Sciatic nerve (tissue), 2 donors: ENCODE results near the gene AKTIP. TPM values are rescaled to one million over a fixed set of nuclear protein-coding genes. Genes with fewer than 3 reads are reported as not detected.

Source experiments
- ATAC-seq: fragments of 200-7000 bp; cut with Tn5 transposase; one replicate; pipeline ENCODE4 v1.9.1; 2020; ENCODE audit warnings: mild to moderate bottlenecking, moderate library complexity
- DNase-seq: peaks from one replicate; pipeline ENCODE4 v3.0.0-alpha.2; 2020; ENCODE audit warnings: low spot score
- intact Hi-C: fragments of 100-400 bp; cut with DNase I; formaldehyde crosslinking; loops from one replicate; pipeline ENCODE4 v1.14.2; 2022
- total RNA-seq: library from RNA; stranded (reverse); fragmentation: NEBNext Ultra II Directional; extraction: Animal tissue kit (Norgen Biotek cat#: 25700); gene quantifications from one replicate; pipeline ENCODE4 v1.2.1, GENCODE V29; 2021
- donor health status: DM: no; HTN: no; CAD: no.
- donor health status: DM: no; HTN: no; CAD: no.

AKTIP gene
- total RNA-seq, 1 donor from 2014 or later, result 42.8 TPM

DNA sequence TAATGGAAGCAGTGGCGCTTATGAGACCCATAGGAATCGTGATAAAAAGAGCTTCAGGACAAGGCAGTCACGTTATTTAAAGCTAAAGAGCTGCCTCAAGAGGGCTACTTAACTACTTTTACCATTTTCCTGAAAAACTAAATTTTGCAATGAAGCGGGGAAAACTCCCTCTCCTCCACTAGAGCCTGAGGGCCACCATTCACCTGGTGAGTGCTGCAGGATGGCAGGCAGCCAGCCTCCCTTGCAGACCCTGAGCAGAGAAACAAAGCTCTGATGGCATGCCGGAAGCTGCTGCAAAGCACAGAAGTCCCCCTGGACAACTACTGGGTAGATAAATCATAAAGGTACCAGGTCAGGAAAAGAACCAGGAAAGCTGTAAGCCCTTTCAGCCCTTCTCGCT, 8.4 kb downstream of the AKTIP start:
- DNase-seq (no peak), ATAC-seq (no peak)
- intact Hi-C loops, result no loop called here

DNA sequence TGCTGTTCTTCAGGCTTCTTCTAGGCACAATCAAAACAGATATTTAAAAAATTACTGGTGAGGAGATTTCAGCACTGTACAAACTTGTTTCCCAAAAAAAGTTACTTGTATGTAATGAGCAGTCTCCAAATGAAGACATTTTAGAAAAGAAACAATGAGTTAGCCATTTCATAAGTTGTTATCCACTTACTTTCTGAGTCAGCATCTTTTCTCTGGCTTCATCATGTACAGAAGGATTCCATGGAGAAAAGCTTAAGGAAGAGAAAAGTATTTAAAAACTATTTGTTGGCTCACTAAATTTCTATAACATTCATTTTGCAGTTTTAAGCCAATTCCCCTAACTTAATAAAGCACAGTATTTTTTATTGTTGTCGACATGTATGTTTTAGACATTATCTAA, 10.5 kb downstream of the AKTIP start:
- ATAC-seq (no peak), DNase-seq (no peak)
- intact Hi-C loops, result no loop called here

DNA sequence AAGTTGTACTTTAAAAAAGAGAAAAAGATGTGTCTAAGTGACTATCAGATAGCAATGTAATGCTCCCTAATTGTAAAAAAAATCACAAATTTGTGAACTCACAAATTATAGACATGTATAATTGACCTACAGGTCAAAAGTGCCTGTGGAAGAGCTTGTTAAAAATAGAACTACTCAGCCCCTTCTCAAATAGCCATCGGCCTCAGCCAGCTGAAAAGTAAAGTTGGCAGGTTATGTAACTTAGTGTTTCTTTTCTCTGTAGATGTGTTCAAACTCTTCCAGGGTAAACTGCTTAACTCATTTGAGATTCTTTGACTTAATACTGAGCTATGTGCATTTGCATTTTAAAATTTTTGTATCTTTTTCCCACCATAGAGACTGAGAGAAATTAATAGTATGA, 13.3 kb downstream of the AKTIP start:
- intact Hi-C loops, result no loop called here
- DNase-seq (no peak), ATAC-seq (no peak)

DNA sequence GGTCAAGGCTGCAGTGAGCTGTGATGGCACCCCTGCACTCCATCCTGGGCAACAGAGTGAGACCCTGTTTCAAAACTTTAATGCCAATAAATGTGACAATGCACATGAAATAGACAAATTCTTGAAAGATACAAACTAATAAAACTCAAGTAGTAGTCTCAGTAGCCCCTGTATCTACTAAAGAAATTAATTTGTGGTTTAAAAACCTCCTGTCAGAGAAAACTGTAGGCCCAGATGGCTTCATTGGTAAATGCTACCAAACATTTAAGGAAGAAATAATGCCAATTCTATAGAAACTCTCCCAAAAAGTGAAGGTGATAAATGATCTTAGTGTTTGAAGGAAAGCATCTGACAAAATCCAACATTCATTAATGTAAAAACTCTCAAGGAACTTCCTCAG, 16.8 kb downstream of the AKTIP start:
- DNase-seq (no peak), ATAC-seq (no peak)
- intact Hi-C loops, result no loop called here

DNA sequence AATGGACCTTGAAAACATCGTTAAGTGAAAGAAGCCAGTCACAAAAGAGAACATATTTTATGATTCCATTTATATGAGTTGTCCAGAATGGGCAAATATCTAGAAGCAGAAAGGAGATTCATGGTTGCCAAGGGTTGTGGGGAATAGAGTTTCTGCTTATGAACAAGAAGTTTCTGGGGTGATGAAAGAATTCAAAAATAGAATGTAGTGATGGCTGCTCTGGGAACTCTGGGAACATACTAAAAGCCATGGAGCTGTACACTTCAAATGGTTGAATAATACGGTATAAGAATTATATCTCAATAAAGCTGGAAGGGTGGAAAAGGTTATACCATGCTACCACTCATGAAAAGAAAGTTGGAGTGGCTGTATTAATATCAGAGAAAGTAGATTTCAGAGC, 18.5 kb downstream of the AKTIP start:
- DNase-seq, result no peak
- ATAC-seq, result no peak
- intact Hi-C loops, result no loop called here

DNA sequence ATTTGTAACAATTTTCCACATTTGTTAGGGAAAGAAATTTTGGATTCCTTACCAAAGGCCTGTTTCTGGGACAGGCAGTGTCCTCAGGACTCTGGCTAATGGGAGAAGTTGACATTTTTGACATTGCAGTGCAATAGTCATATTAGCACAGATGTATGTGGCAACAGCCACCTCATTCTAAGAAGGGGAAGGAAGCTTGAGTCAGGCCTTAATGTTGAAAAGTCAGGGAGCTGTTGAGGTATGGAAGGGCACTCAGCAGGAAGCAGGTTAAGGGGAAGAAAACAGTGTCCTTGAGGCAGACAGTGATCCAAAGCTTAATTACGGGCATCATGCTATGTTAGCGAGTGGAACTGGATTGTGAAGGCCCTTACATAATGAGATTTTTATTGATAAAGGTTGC, 20.9 kb downstream of the AKTIP start:
- no peak for DNase-seq

DNA sequence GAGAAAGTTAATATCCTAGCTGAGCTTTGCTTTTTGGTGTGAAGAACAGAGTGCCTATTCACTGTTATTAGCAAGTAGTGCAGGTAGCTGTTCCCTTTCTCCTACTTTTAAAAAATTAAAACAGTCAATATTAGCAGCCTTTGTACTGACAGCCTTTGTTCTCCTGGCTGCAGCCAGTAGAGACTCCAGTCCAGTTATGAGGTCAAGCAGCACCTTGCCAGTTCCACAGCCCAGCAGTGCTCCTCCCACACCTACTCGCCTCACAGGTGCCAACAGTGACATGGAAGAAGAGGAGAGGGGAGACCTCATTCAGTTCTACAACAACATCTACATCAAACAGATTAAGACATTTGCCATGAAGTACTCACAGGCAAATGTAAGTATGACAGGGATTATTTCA, 22.6 kb downstream of the AKTIP start:
- intact Hi-C loops, result no loop called here
- ATAC-seq, result no peak

More for the DNA sequence above, 20.9 kb downstream of the AKTIP start:
- ATAC-seq, result no peak
- intact Hi-C loops, result no loop called here

DNA sequence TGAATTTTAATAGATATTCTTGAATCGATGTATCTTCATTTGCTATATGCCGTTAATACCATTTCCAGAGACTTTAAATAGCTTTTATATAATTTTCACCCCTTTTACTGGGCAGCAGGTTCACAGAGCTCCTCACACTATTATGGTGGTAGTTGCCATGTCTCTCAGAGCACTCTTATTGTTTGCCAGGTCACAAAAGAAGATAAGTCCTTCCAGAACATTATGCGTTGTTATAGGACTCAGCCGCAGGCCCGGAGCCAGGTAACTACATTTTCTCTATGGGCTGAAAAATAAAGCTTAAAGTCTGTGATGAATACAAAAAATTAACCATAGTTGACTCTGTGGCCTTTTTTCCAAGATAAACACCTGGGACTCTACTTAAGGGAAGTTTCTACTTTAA, 24.0 kb downstream of the AKTIP start:
- intact Hi-C loops, result no loop called here
- no peak for ATAC-seq
- DNase-seq, result no peak

More for the DNA sequence above, 22.6 kb downstream of the AKTIP start:
- DNase-seq, result no peak

DNA sequence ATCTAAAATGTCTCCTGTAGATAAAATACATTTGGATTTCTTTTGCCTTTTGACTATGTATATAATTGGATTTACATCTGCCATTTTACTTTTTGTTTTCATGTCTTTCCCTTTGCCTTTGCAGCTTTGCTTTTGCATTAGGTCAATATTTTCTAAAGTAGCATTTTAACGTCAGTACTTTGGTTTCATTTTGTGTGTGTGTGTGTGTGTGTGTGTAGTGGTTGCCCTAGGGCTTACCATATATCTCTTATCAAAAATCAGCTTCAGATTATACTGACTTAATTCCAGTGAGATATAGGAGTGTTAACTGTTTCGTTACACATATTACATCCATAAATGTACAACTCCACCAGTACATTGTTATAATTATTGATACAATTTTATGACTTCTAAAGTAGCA, 26.1 kb downstream of the AKTIP start:
- intact Hi-C loops, result no loop called here
- ATAC-seq (no peak), DNase-seq (no peak)

DNA sequence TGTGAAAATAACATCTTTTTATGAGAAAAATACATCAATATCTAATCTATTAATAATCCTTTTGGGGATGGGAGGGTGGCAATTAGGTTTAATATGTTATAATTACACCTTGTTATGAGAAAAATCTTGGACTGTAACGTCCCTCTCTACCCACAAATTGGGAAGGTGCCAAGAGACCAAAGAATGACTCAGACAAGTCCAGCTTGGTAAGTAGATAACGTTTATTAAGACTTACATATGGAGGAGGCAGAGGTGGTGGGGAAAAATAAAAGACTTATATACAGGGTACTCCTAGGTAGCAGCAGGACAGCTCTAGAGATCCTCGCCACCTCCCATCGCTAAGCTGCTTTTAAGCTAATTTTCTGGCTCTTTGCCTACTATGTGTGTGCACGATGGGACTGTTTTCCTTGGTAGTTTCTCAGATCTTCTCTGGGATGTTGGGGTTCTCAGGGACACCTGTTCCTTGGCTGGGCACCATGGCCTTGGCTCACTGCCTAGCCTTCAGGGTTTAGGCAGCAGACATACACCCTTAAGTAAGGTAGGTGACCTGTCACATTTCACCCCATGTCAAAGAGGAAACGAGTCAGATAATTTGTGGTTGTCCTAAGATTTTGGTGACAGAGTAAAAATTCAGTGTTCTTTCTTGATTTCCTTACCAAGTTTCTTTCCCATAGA, 37.3 kb downstream of the AKTIP start:
- ATAC-seq (no peak), DNase-seq (no peak)
- intact Hi-C loops, result no loop called here

DNA sequence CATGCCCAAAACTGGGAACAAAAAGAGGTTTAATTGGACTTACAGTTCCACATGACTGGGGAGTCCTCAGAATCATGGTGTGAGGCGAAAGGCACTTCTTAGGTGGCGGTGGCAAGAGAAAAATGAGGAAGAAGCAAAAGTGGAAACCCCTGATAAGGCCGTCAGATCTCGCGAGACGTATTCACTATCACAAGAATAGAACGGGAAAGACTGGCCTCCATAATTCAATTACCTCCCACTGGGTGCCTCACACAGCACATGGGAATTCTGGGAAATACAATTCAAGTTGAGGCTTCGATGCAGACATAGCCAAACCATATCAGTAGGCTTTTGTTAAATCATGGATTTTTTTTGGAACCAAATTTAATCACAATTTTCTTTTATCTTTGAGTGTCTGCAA, 44.4 kb downstream of the AKTIP start:
- no peak for ATAC-seq
- DNase-seq, result no peak
- intact Hi-C loops, result no loop called here

DNA sequence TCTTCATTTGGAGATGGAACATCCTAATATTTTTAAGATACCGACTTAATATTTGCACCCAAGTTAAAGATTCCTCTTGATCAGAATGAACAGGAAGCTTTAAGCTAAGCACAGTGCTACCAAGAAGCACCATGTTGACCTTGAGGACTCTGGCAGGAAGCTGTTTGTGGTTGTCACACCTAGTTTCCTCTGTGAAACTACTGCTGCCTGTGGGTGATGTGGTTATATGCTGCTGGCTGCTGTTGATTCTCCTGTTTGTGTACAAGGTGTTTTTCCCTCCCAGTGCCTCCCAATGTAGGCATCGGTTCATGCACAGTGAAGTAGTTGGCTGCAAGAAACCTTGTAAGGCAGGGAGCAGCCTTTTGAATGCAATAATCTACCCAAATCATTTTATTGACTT, 45.3 kb downstream of the AKTIP start:
- no peak for ATAC-seq
- no peak for DNase-seq
- intact Hi-C loops, result no loop called here

DNA sequence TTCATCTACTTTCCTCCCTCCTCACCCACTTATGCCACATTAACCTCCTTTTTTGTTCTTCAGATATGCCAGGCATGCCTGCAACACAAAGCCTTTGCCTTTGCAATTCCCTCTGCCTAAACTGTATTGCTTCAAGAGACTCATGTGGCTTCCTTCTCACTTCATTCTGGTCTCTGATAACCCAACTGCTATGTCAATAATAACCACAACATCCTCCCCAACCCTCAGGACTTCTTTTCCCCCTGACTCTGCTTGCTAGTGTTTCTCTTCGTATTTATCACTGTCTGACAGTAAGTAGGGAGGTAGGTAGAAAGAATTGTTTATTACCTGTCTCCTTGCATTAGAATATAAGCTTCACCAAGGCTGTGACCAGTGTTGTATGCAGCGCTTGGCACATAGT, 46.4 kb downstream of the AKTIP start:
- no peak for DNase-seq
- no peak for ATAC-seq
- intact Hi-C loops, result no loop called here

DNA sequence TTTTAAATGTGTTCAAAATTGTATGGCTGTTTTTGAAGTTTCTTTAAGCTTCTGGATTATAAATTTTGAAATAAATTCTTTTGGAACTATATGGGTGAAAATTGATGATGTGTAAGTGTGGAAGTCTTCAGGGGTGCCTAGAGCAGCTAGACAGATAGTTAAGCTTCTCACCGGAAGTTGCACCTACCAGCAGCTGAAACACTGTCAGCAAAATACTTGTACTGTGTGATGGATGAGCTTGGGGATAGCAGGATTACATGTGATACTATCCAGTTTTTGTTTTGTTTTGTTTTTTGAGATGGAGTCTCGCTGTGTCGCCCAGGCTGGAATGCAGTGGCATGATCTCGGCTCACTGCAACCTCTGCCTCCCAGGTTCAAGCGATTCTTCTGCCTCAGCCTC, 49.1 kb downstream of the AKTIP start:
- no peak for DNase-seq
- ATAC-seq, result no peak
- intact Hi-C loops, result no loop called here

DNA sequence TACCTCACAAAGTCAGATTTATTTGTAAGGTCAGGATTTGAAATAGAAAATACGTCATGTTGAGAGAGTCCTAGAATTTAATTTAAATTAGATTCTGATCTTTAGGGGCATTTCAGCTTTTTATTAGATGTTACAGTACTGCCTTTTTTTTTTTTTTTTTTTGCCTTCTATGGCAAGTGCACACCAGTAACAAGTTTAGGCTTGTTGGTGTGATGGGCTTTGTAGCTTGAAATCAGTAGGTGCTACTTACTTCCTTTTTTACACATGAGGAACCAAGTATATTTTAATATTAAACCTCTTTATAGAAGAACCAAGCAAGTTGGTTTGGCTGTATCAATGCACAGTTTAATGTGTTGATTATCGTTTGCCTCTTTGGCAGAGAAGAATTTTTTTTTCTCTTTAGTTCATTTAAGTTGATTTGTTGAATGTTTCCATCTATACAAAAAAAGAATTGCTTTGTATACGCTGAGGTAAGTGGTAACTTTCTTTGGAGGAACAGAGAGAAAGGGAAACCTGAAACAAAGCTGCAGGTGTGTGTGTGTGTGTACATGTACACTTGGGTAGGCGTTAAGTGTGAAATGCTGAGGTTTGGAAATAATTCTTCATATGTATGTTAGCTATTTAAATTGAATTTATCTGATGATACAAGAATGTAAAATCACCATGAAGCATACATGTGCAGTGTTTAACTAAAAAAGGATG, 53.0 kb downstream of the AKTIP start:
- no peak for DNase-seq
- no peak for ATAC-seq
- intact Hi-C loops, result no loop called here

DNA sequence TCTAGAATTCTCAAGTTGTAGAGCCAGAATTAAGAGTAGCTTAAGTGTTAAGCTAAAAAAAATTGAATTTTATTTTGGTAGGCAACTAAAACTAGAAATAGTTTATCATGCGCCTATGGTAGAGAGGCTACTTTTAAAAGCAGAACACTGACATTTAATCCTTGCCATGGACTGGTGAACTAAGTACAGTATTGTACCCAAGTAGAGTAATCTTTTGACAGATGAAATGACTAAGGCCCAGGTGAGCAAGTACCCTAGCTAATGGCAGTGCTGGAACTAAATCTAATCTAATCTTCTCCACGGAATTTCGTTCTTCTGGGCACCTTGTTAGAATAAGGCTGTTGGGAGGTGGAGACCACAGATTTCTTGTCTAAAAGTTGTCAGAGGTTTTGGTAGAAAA, 56.9 kb downstream of the AKTIP start:
- ATAC-seq (no peak), DNase-seq (no peak)
- intact Hi-C loops, result no loop called here

DNA sequence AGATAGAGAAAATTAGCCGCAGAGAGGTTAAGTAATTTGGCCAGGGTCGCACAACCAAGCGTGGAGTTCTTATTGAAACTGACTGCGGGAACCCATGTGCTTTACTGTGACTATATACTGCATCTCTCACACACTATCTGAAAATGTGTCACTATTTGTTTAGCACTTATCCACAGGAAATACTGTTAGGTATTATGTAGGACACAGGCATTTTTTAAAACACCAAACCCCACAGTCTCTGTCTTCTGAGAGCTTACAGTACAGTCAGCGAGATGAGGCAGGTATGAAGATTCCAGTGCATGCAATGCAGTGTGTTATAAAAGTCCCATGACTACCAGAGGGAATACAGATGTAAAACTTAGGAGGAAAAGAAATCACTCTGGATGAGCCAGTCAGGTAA, 57.5 kb downstream of the AKTIP start:
- intact Hi-C loops, result no loop called here

More for the DNA sequence above, 57.5 kb downstream of the AKTIP start:
- ATAC-seq, result no peak
- no peak for DNase-seq
